HEK293 (cell line): ENCODE measurements around the gene KLHL17.

Experiments
- YY1 ChIP-seq: fragments of 450-650 bp; formaldehyde crosslinking; IDR thresholded peaks from 2 replicates; pipeline ENCODE4 v1.5.1; 2018; ENCODE audit warnings: missing biosample characterization, missing genetic modification characterization
- ZBTB1 ChIP-seq: fragments of 450-650 bp; formaldehyde crosslinking; IDR thresholded peaks from 2 replicates; pipeline ENCODE4 v1.5.1; 2016; ENCODE audit warnings: missing biosample characterization, missing genetic modification characterization
- ZBTB8A ChIP-seq: fragments of 450-650 bp; formaldehyde crosslinking; IDR thresholded peaks from 2 replicates; pipeline ENCODE4 v1.5.1; 2016; ENCODE audit warnings: missing biosample characterization, missing genetic modification characterization
- ZFP69B ChIP-seq: fragments of 450-650 bp; formaldehyde crosslinking; IDR thresholded peaks from 2 replicates; pipeline ENCODE4 v1.5.1; 2016; ENCODE audit warnings: missing biosample characterization, missing genetic modification characterization
- ZNF660 ChIP-seq: fragments of 450-650 bp; IDR thresholded peaks from 2 replicates; pipeline ENCODE4 v1.5.1; 2018; ENCODE audit warnings: missing biosample characterization, mild to moderate bottlenecking, missing genetic modification characterization
- ZSCAN16 ChIP-seq: fragments of 450-650 bp; formaldehyde crosslinking; IDR thresholded peaks from 2 replicates; pipeline ENCODE4 v1.5.1; 2016; ENCODE audit warnings: missing biosample characterization, missing genetic modification characterization
- TF ChIP-seq, protein P1 (sequence below): fragments of 450-650 bp; formaldehyde crosslinking; IDR thresholded peaks from 2 replicates; pipeline ENCODE4 v1.5.1; 2016; ENCODE audit warnings: missing biosample characterization, missing genetic modification characterization, low read depth
- TF ChIP-seq, protein P2 (sequence below): fragments of 450-650 bp; formaldehyde crosslinking; IDR thresholded peaks from 2 replicates; pipeline ENCODE4 v1.5.1; 2016; ENCODE audit warnings: missing biosample characterization, missing genetic modification characterization

DNA sequence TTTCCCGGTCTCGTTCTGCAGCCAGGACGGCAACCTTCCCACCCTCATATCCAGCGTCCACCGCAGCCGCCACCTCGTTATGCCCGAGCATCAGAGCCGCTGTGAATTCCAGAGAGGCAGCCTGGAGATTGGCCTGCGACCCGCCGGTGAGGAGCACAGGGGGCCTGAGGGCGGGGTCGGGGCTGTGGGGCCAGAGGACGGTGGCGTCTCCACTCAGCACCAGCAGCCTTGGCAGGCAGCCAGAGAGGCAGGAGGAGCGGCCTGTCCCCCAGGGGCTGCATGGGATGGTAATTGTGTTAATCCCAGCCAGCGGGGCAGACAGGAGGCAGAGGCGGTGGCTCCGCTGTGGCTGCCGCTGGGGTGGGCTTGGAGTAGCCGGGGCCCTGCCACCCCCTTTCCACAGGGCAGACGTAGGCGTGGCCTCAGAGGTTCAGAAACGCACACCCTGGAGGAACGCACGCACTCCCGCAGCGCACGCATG is 24.6 kb upstream of the KLHL17 start:
- TF ChIP-seq, protein P1, sequence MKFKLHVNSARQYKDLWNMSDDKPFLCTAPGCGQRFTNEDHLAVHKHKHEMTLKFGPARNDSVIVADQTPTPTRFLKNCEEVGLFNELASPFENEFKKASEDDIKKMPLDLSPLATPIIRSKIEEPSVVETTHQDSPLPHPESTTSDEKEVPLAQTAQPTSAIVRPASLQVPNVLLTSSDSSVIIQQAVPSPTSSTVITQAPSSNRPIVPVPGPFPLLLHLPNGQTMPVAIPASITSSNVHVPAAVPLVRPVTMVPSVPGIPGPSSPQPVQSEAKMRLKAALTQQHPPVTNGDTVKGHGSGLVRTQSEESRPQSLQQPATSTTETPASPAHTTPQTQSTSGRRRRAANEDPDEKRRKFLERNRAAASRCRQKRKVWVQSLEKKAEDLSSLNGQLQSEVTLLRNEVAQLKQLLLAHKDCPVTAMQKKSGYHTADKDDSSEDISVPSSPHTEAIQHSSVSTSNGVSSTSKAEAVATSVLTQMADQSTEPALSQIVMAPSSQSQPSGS (tag by site-specific recombination): no peak
- TF ChIP-seq ZFP69B (peak; percentile 55; the same call in 1 of the 2 replicates), YY1 (tag by site-specific recombination) (no peak), ZBTB8A (tag by site-specific recombination) (peak; percentile 69), ZNF660 (peak; percentile 71; the same call in 1 of the 2 replicates), ZSCAN16 (tag by site-specific recombination) (no peak), ZBTB1 (no peak)
- TF ChIP-seq, protein P2, sequence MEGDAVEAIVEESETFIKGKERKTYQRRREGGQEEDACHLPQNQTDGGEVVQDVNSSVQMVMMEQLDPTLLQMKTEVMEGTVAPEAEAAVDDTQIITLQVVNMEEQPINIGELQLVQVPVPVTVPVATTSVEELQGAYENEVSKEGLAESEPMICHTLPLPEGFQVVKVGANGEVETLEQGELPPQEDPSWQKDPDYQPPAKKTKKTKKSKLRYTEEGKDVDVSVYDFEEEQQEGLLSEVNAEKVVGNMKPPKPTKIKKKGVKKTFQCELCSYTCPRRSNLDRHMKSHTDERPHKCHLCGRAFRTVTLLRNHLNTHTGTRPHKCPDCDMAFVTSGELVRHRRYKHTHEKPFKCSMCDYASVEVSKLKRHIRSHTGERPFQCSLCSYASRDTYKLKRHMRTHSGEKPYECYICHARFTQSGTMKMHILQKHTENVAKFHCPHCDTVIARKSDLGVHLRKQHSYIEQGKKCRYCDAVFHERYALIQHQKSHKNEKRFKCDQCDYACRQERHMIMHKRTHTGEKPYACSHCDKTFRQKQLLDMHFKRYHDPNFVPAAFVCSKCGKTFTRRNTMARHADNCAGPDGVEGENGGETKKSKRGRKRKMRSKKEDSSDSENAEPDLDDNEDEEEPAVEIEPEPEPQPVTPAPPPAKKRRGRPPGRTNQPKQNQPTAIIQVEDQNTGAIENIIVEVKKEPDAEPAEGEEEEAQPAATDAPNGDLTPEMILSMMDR (tag by site-specific recombination): no peak
